Stimulated activated CD4-positive, alpha-beta T cell treated with anti-CD3 and anti-CD28 coated beads, TNF-alpha, amount 100 ng/mL, for 1 hour (primary cell): ENCODE results near the gene OVCH1.

Experiments used
- DNase-seq, 3 donors: peaks; one replicate each; pipeline ENCODE4 v3.0.0-alpha.2; 2020; ENCODE audit warnings: low read depth in 3 of 3, low spot score in 1 of 3

The OVCH1 gene, protein sequence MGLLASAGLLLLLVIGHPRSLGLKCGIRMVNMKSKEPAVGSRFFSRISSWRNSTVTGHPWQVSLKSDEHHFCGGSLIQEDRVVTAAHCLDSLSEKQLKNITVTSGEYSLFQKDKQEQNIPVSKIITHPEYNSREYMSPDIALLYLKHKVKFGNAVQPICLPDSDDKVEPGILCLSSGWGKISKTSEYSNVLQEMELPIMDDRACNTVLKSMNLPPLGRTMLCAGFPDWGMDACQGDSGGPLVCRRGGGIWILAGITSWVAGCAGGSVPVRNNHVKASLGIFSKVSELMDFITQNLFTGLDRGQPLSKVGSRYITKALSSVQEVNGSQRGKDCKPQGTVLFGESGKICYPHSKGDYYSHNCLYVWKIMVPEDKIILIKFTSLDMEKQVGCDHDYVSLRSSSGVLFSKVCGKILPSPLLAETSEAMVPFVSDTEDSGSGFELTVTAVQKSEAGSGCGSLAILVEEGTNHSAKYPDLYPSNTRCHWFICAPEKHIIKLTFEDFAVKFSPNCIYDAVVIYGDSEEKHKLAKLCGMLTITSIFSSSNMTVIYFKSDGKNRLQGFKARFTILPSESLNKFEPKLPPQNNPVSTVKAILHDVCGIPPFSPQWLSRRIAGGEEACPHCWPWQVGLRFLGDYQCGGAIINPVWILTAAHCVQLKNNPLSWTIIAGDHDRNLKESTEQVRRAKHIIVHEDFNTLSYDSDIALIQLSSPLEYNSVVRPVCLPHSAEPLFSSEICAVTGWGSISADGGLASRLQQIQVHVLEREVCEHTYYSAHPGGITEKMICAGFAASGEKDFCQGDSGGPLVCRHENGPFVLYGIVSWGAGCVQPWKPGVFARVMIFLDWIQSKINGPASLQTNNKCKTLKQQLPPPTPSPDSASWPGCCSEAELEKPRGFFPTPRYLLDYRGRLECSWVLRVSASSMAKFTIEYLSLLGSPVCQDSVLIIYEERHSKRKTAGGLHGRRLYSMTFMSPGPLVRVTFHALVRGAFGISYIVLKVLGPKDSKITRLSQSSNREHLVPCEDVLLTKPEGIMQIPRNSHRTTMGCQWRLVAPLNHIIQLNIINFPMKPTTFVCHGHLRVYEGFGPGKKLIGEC

DNA sequence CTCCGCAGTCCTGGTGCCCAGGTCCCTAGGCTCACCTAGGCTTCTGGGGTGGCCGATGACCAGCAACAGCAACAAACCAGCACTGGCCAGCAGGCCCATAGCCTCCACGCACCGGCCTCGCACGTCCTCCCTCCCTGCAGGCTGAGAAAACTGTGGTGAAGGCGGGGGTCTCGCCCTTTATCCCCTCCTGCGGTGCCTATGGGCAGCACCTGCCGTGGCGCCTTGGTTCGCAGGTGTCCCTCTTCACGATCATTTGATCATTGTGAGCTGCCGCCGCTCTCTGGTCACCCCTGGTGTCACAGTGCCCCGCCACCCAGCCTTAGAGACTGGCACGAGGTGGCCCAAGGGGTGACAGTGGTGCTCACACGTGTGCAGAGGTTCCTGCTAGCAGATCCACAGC, at the start of gene OVCH1:
TSS of gene OVCH1 (minus strand) at position 99 of the 400 bp plus-strand sequence. CDS start at position 99, 0 bp downstream.
- DNase-seq, result no peak

DNA sequence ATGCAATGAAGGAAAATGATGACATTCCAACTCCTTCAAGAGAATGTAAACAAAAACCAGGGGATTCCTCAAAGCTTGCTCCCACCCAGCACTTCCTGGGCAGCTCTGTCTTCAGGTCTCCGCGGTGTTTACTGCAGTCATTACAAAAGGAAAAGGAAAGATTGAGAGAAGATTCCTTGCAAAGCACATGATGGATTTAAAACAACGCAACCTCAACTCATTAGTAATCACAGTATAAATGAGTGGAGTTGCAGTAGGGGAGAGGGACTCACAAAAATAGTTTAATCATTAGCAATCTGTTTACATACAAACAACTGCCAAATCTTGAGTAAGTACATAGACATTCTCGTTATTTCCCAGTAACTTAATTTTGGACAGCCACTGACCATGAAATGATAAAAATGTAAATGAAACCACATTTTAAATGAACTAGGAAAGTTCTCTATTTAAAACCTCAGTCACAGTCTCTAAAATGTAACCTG, 49.7 kb upstream of the OVCH1 start:
- no peak for DNase-seq

DNA sequence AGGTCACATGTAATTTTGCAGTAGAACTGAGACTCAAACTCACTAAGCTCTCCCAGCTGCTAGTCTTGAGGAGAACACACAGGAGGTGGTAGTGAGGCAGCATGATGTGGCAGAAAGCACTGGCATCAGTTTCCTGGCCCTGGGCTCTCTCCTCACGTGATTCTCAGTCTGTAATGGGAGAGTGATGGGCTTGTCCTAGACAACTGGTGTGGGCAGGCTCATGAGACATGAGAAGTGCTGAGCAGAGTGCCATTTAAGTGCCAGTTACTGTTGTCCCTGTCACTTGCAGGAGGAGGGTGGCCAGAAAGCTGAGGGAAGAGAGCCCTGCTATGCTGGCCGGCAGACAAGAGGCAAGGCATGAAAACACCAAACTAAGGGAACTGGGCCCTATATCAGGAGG, 48.5 kb upstream of the OVCH1 start:
- DNase-seq, result no peak

DNA sequence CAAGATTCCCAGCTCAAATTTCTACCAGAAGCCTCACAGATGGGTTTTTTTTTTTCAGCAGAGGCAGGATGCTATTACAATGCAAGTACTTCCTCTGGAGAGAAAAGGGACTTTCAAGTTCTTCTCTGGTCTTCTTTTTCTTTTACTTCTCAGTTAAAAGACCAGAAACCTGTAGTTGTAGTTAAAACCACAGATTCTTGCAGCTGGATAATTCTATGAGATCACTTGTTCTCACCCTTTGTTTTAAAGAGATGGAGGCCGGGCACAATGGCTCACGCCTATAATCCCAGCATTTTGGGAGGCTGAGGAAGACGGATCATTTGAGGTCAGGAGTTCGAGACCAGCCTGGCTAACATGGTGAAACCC, 47.6 kb upstream of the OVCH1 start:
- DNase-seq, result no peak

DNA sequence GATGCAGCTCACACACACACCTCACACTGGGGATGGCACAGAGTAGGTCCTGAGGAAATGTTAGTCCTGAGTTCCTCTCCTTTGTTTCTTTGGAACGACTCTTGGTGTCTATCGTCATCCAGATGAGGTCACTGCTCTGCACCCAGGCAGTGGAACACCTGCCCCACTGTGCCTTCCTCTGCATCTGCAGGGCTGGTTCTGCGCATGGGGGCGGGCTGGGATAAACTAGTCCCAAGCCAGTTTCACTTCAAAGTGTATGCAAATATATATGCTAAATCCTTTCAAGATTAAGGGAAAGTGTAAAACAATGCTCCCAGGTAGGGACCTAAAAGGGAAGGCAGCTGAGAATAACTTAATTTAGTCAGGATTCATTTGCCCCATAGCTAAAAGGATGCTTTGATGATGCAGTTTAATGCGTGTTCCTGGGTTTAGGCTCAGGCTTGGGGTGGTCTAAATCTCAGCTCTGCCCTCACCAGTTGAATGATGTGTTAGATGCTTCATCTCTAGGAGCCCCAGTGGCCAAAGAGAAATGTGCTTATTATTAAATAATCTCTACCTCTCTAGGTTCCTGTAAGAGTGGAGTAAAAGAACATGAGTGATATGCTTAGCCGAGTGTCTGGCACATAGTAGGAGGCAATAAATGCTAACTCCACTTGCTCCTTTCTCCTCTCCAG, 47.1 kb upstream of the OVCH1 start:
- DNase-seq, result no peak

DNA sequence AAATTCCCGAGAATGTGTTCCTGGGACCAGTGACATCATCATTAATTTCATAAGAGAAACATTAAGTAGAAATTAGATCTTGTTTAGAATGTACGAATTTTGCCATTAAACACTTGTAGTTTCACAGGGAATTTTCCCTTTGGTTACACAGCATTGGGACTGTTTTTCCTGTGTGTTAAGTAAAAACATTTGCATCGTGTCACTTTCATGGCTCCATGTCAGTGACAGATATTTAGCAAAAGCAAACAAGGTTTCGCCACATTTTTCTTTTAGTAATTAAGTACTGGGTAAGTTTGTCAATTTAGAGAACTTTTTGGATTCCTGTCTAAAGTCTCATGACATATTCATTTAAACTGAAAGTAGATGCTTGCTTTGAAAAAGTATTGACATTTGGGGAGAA, 45.5 kb upstream of the OVCH1 start:
- no peak for DNase-seq

DNA sequence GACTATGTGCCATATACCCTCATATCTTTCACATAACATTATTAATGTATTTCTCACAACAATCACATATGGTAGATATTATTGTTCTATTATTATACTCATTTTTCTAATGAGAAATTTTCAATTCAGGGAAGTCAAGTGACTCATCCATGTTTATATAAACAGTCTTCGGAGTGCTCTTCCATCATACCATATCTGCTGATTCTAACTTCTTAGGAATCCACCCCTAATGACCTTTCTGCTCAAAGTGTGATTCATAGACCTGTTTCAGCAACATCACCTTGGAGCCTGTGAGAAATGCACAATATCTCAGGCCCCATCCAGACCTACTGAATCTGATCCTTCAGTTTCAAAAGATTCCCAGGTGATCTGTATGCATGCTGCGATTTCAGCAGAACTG, 39.8 kb upstream of the OVCH1 start:
- no peak for DNase-seq

DNA sequence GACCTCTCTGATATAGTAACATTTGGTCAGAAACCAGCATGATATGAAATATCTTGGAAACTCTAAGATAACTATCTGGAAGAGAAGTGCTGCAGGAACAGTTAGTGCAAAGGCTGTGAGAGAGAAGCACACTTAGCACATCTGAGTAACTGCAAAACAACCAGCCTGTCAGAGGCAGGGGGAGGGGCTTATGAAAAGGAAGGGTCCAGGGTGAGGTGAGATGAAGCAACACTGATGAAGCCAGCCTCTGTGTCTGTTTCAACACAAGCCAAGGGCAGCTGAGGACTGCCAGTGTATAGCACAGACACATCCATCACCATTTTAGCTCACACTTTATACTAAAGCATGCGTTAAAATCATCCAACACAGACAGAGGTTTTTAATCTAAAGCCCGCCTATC, 37.4 kb upstream of the OVCH1 start:
- no peak for DNase-seq

DNA sequence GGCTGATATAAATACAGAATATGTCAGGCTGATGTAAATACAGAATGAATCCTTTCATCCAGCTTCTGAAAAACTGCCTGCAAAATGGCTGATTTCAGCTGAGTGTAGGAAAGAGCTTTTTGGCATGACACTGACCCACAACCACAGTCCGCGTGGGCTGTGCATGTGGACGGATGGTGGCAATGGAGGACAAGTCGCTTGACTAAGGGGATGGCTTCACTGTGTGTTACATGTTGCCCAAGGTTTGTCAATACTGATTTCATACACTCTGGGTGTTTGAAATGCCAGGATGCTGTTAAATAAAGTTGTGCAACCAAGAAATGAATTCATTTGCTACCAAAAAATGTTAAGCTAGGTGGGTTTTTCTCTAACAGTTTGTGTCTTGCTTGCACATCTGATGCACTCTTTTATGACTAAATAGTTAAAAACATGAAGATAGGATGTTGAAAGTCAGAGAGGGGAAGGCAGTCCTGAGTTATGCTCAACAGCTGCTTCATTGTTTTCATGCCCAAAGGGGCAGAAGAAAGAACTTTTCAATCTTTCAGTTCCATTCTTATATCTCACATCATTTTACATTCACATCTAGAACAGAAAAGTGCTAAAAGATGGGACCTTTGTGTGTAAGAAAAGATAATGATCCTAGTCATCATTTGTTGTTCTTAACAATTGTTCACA, 36.5 kb upstream of the OVCH1 start:
- no peak for DNase-seq

DNA sequence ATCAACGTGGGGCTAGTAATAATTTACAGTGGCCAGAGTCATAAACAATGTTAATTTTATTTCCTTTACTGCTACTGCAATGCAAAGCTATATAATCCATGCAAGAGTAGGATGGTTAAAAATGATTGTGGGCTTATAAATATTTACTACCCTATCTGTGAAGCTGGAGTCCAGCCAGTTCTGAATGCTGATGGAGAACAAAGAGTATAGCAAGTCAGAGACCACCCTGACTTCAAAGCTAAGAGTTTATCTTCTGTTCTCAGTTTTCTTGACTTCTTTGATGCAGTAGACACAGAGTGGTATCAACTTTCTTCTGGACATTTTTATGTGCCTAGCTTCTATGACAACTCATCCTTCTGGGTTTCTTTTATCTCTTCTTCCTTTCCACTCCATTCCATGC, 34.0 kb upstream of the OVCH1 start:
- no peak for DNase-seq

DNA sequence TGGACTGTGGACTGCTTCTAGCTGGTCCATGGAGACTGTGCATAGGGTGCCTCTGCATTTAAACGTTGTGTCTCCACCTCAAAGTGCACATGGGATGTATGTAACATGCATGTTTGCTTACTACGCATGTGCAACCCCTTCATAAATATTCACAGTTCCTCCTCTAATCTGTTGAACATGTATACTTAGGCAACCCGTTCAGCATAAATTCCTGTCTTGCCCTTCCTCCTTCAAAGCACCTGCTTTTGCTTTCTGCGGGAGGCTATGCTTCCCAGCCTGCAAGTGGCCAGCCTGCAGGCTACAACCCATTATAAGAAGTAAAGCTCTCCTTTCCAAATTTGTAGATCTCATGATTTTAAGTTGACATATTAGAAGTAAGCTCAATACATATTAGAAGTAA, 33.0 kb upstream of the OVCH1 start:
- no peak for DNase-seq

DNA sequence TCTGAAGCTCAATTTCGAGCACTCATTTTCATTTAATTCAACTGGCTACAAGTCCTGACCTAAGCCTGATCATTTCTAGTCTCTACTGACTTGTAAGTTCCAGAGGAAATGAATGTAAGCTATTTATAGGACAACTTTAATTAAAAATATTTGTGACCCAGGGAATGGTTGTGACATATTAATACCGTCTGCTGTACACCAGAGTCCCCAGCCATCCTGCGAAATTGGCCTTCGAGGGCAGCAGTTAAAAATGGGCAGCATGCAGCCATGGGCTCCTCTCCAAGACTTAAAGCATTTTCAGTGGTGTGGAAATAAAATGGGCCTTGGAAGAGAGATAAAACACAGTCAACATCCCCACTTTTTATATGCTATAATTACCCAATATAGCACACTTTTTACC, 30.7 kb upstream of the OVCH1 start:
- DNase-seq, result no peak

DNA sequence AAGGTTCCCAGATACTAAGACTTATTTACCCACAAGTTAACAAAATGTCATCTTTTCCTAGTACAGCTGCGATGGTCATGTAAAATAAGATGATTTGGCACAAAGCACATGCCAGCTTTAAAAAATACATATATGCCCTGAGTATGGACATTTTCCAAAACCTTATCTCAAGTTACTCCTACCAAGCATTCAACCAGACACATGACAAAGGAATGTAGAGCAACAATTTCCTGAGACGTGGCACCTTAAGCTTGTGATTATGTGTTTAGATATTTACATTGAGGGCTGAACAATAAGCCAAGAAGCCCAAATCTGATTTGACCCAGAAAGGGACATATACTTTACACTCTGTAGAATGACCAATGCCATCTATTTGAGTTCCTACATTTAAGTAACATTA, 24.5 kb upstream of the OVCH1 start:
- DNase-seq, result no peak

DNA sequence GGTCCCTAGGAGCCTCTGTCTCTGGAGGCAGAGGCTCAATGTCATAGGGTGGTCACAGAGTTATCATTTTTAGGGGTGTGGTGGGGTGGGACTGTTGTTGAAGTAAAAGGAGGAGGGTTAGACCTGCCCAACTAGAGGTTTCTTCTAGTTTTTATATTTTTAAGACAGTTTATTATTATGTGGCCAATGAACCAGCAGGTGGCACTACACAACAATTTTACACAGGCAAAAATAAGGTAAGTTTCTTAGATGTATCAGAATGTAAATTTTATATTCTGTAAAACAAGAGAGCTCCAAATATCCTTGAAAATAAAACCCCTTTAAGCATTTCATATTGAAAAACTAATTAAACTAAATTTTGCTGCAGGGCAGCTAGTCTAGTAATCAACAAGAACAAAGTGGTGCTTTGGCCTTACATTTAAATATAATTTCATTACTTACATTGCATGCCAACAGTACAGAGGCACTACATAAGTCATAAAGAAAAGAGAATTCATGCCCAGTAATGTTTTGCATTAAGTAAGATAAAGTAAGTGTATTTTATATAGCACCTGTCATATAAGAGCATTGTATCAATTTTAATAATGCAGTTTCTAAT, 22.2 kb upstream of the OVCH1 start:
- no peak for DNase-seq

DNA sequence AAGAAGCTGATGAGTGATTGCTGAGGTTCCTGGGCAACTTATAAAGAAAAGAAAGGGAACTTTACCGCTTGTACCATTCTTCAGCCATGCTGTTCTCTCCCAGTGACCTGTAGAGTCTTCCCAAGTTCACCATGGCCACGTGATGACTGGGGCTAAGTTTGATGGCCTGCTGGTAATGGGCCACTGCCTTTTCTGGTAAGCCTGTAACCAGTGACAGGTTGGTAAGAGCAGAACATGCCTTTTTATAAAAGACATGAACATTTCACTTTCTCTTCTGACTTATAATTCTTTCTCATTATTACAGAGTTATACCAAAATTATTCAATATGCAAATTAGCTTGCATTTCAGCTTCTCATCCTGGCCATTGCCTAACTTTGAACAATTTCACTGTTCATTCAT, 20.9 kb upstream of the OVCH1 start:
- no peak for DNase-seq

DNA sequence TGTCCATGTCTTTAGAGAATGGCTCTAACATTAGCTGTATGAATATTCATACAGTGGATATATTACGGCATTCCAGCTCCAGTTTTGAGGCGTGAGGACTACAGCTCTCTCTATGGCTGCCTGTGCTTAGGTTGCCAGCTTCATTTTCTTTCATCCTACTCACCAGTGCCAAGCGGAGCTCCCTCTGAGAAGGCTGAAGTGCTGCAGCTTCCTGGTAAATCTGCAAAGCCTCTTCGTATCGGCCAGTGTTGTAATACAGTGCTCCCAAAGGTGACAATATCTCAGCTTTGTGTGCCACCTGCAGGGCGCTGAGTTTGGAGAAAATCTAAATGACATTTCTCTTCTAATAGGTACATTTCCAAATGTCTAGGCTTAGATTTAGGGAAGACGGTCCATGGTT, 19.8 kb upstream of the OVCH1 start:
- DNase-seq, result no peak

DNA sequence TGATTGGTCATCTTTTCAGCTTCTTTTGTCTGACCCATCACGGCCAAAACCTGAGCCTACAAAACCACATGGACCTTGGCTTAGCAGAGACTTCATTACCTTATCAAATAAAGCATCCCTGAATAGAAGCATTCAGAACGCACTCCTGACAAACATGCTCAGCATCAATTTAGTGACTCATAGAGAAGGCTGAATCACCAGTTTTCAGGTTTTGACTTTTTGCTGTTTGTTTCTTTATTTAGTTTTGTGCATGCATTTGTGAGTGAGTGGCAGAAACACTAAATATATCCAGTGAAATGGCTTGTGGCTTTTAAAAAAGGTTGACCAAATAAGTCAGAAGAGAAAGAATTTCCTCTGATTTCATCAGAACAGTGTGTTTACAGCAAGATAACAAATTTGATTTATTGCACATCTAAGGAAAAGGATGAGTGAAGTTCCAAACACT, 19.0 kb upstream of the OVCH1 start:
- no peak for DNase-seq

DNA sequence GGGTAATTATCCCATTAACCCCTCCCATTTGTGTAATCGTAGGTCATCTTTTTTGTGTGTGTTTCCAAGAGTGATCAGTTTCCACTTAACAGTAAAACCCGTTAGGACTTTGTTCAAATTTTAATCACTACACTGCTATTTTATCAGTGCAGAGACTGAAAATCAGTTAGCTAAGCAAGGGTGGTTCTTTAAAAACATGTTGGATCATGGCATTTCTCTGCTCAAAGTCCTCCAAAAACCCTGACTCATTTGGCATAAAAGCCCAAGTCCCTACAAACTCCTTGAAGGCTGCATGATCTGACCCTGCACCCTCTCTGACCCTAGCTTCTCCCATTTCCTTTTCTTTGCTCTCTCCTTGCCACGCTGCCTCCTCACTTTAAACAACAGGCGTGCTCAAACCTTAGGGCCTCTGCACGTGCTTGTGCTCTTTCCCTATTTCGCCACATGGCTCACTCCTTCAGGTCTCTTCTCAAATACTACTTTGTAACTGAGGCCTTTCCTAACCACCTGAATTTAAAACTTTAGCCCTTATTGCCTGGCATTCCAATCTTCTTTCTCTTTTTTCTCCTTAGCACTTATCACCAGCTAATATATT, 13.2 kb upstream of the OVCH1 start:
- DNase-seq, result no peak

DNA sequence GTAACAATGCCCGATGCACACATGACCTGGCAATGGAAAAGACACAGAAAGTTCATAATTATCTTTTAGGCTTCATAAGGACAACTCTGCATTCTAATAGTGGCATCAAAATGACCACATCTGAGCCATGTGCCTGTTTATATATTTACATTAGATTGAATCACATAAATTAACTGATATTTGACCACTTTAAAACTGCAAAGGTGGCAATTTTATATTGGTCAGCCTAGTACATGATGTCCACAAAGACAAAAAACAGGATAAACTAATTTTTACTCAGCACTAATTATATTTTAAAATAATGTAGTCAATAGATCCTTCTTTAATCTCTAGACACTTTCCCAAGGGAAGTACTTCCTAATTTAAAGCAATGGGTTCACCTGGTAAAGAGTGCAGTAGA, 12.0 kb upstream of the OVCH1 start:
- DNase-seq, result no peak

DNA sequence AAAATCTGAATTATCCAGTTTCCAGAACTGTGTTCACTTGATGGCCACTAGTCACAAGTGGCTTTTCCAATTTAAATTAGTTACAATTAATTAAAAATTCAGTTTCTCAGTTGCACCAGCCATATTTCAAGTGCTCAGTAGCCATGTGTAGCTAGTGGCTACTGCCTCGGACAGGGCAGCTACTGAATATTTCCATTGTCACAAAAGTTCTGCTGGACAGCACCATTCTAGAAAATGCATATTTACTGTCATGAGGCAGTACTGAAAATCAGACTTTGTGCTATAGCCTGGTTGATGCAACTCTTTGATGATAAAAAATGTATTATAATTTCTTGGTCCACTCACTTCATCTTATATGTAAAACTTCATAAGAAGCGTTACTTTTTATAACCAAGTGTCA, 11.5 kb upstream of the OVCH1 start:
- DNase-seq, result no peak
